ENCODE measurements around the gene SFI1.
"Not testable (repeated sequence)": the region's sequence is repeated elsewhere in the genome, so short reads cannot be mapped to it uniquely, and the experiment has no call there.

The SFI1 gene

GRCh38 chr22:31532060-31532459, 35.7 kb downstream of the SFI1 start:
- H3K4me3 ChIP-seq (ENCODE audit: low read depth, low read length) = no peak overlapping the region
- DNase-seq (ENCODE audit: low read depth) = no peak

DNA sequence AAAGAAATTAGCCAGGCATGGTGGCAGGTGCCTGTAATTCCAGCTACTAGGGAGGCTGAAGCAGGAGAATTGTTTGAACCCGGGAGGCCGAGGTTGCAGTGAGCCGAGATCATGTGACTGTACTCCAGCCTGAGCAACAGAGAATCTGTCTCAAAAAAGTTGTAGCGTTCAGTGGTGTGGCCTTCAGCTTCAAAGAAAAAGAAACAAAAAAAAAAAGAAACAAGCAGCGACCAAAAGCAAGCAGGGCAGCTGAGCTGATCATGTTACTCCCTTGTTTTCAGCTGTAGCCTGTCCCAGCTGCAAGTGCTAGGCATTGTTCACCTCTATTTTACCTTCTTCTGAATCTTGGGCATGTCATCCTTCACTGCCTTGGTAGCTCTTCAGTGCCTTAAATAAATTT, 37.0 kb downstream of the SFI1 start:
- no peak overlapping the region for H3K4me3 ChIP-seq (ENCODE audit: low read depth, low read length)
- no peak for DNase-seq (ENCODE audit: low read depth)

DNA sequence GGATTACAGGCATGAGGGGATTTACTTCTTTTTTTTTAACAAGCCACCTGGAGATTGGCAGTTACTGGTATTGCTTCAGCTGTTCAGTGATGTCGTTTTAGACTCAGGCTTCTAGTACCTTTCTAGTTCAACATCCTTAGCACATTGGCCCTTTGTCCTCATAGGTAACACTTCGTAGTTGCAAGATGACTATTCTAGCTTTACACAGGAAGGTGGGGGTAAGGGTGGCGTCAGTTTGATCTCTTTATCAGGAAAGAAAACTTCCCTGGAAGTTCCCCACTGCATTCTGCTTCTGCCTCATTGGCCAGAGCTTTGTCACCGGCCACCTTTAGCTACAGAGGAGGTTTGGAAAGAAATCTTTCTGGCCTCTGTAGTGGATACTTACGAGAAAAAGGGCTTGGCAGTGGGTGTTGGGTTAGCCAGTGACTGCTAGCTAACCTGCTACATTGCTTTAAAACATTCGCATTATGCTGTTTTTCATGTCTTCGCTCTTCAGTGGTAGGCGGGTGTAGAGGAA, 40.7 kb downstream of the SFI1 start:
- no peak overlapping the region for H3K4me3 ChIP-seq (ENCODE audit: low read depth, low read length)

GRCh38 chr22:31538815-31539214, 42.5 kb downstream of the SFI1 start:
- no peak overlapping the region for H3K4me3 ChIP-seq (ENCODE audit: low read depth, low read length)
- no peak for DNase-seq (ENCODE audit: low read depth)

More for the DNA sequence above, 40.7 kb downstream of the SFI1 start:
- DNase-seq (ENCODE audit: low read depth) = no peak

GRCh38 chr22:31540166-31540565, 43.8 kb downstream of the SFI1 start:
- DNase-seq (ENCODE audit: low read depth); H3K4me3 ChIP-seq (ENCODE audit: low read depth, low read length): not testable (repeated sequence)

DNA sequence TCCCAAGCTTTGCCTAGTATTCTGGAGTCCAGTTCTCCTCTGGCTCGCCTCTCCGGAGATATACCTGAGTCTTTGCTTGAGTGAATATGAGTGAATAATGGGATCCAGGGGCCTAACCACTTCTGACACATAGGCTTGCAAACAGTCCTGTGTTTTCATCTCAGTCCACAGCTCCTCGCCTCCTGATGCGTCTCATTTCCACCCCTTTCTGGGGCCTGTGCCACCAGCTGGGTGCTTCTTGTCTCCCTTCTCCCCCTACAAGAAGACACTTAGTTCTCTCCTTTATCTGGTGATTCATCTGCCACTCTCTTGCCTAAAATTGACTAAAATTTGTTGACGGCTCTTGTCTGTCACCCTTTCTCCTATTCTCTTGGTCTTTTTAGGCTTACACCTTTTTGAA, 44.6 kb downstream of the SFI1 start:
- DNase-seq (ENCODE audit: low read depth) = no peak
- no peak overlapping the region for H3K4me3 ChIP-seq (ENCODE audit: low read depth, low read length)

DNA sequence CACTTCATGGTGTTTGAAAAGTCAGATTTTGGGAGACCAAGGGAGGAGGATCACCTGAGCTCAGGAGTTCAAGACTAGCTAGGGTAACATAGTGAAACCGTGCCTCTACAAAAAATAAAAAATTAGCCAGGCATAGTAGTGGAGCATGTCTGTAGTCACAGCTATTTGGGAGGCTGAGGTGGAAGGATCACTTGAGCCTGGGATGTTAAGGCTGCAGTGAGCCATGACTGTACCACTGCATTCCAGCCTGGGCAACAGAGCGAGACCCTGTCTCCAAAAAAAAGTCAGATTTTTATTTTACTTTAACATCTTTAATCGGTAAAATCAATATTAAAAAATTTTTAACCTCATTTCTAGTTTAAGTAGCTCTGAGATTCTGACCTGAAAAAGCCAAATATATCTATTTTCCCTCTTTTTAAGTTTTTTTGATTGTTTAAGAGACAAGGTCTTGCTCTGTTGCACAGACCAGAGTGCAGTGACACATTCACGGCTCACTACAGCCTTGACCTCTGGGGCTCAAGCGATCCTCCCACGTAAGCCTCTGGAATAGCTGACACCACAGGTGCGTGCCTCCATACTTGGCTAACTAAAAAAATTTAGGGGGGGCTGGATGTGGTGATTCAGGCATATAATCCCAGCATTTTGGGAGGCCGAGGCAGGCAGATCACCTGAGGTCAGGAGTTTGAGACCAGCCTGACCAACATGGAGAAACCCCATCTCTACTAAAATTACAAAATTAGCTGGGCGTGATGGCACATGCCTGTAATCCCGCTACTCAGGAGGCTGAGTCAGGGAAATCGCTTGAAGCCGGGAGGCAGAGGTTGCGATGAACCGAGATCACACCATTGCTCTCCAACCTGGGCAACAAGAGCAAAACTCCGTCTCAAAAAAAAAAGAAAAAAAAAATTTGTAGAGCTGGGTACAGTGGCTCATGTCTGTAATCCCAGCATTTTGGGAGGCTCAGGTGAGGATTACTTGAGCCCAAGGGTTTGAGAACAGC, 48.4 kb downstream of the SFI1 start:
- DNase-seq (ENCODE audit: low read depth) = no peak
- H3K4me3 ChIP-seq (ENCODE audit: low read depth, low read length) = no peak overlapping the region

DNA sequence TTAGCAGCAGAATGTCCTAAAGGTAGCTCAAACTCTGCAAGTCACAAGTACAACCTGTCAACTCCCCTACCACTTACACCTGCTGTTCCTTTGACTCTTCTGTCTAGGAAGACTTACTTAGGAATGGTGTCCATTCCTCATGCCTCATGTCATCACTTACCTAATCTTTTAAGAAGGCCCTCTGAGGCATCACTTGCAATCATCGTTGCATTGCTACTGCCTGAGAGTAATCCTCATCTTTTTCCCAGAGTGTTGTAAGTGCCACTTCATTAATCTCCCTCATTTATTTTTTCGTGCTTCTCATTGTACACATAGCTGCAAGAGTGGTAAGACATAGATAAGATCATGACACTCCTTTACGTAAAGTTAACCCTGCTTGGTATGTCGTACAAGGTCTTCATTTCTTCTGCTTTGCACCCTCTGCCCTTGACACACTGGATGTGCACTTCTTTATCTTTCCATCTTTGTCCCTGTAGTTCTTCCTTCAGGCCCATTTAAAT, 54.6 kb downstream of the SFI1 start:
- H3K4me3 ChIP-seq (ENCODE audit: low read depth, low read length) = no peak overlapping the region
- no peak for DNase-seq (ENCODE audit: low read depth)

DNA sequence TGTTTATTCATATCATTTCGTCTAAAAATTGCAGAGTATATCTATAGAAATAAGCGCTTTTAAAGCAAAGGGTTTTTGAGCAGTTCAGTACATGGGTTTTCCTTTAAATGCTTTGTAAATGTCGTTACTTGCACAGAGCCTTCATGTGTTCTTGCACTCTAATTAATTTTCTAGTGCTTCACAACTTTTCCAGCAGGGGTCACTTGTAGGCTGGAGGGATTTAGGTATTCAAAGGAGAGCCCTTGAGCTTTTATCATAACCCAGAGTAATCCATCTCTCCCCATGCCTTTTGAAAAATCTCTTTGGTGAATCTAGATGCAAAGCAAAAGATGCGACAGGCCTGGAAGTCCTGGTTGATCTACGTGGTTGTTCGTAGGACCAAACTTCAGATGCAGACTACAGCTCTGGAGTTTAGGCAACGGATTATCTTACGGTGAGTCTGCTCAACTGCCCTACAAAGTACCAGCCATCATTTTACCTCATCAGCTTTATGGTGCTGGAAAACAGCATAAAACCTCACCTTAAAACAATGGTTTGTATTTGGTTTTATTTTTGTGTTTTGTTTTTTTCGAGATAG, 60.4 kb downstream of the SFI1 start:
- no peak overlapping the region for H3K4me3 ChIP-seq (ENCODE audit: low read depth, low read length)
- DNase-seq (ENCODE audit: low read depth) = no peak

- not testable (repeated sequence) for DNase-seq (ENCODE audit: low read depth); H3K4me3 ChIP-seq (ENCODE audit: low read depth, low read length)
These were observed 62.2 kb downstream of the SFI1 start for GRCh38 chr22:31558546-31558945.

GRCh38 chr22:31561238-31561887, 65.0 kb downstream of the SFI1 start:
- DNase-seq (ENCODE audit: low read depth) = peak; percentile 46
- no peak overlapping the region for H3K4me3 ChIP-seq (ENCODE audit: low read depth, low read length)

GRCh38 chr22:31561970-31562369, 65.6 kb downstream of the SFI1 start:
- DNase-seq (ENCODE audit: low read depth) = no peak
- no peak overlapping the region for H3K4me3 ChIP-seq (ENCODE audit: low read depth, low read length)

DNA sequence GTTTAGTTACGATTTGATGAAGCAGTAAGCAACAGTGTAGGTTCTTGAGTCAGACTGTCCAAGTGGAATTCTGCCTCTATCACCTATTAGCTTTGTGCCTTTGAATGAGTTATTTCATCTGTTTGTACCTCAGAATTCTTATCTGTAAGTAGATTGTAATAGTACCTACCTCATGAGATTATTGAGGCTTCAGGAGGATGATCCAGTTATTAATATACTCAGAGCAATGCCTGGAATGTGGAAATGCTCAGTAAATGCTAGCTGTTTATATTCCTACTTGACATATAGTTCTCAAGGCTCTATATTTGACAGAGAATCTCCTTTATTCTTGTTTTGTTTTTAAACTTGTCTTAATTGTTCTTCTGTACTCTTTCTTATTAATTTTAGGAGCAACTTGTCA, 70.1 kb downstream of the SFI1 start:
- H3K4me3 ChIP-seq (ENCODE audit: low read depth, low read length) = no peak overlapping the region
- DNase-seq (ENCODE audit: low read depth) = no peak

DNA sequence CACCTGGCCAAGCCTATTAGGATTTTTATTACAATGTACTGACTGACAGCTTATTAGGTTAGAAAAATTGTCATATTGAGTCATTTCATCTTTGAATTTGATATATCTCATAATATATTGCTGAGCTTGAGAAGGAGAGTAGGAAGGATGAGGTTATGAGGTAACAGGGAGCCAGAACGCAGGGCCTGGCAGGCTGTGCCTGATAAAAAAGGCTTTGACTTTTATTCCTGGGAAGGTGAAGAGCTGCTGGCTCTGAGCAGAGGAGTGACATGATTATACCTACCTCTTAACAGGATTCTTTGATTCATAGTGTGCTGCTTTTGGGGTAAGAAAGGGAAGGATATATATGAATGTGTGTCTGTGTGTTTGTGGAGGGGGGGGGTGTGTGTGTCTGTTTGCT, 70.9 kb downstream of the SFI1 start:
- no peak overlapping the region for H3K4me3 ChIP-seq (ENCODE audit: low read depth, low read length)
- no peak for DNase-seq (ENCODE audit: low read depth)

GRCh38 chr22:31567702-31568101, 71.4 kb downstream of the SFI1 start:
- no peak overlapping the region for H3K4me3 ChIP-seq (ENCODE audit: low read depth, low read length)
- DNase-seq (ENCODE audit: low read depth) = no peak

- H3K4me3 ChIP-seq (ENCODE audit: low read depth, low read length) = no peak overlapping the region
- no peak for DNase-seq (ENCODE audit: low read depth)
These were observed 72.8 kb downstream of the SFI1 start for GRCh38 chr22:31569126-31569525.

- H3K4me3 ChIP-seq (ENCODE audit: low read depth, low read length) = no peak overlapping the region
- no peak for DNase-seq (ENCODE audit: low read depth)
These were observed 76.6 kb downstream of the SFI1 start for GRCh38 chr22:31572939-31573338.

- peak; percentile 45 for DNase-seq (ENCODE audit: low read depth)
These were observed 77.8 kb downstream of the SFI1 start for GRCh38 chr22:31574055-31574670.

DNA sequence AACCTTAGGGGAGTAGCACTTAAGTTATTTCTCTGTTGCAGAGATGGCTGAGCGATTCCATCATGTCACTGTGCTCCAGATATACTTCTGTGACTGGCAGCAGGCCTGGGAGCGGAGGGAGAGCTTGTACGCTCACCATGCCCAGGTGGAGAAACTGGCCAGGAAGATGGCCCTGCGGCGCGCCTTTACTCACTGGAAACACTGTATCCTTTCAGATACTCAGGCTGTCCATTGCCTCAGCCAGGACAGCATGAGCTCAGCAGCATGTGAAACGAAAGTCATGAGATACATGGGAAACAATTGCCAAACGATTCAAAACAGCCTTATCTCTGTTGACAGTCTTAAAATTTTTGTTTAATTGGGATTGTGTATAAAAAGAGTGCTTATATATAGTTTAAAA, 78.9 kb downstream of the SFI1 start:
- no peak for DNase-seq (ENCODE audit: low read depth)
- H3K4me3 ChIP-seq (ENCODE audit: low read depth, low read length) = no peak overlapping the region

More at GRCh38 chr22:31574055-31574670, 77.8 kb downstream of the SFI1 start:
- H3K4me3 ChIP-seq (ENCODE audit: low read depth, low read length) = no peak overlapping the region

All from skeletal muscle cell (primary cell).